SK-N-SH treated with all-trans-retinoic acid at 6 μM for 48 hours (cell line): ENCODE measurements around the gene UQCR11.

ENCODE experiments used
- ATAC-seq: fragments of 200-7000 bp; cut with Tn5 transposase; 3 replicates; pipeline ENCODE4 v1.9.1; 2020; ENCODE audit warnings: mild to moderate bottlenecking, moderate library complexity
- ARNTL ChIP-seq: fragments of 450-650 bp; formaldehyde crosslinking; IDR thresholded peaks from 2 replicates; pipeline ENCODE4 v1.5.0; 2020; ENCODE audit warnings: low read depth, mild to moderate bottlenecking, moderate library complexity, borderline replicate concordance
- BACH2 ChIP-seq: fragments of 250-450 bp; sonication (Bioruptor Pico); IDR thresholded peaks from 2 replicates; pipeline ENCODE4 v1.9.0; 2021; ENCODE audit warnings: mild to moderate bottlenecking, borderline replicate concordance
- CSDC2 ChIP-seq: fragments of 250-450 bp; sonication (Bioruptor Pico); IDR thresholded peaks from 2 replicates; pipeline ENCODE4 v1.5.0; 2020; ENCODE audit warnings: mild to moderate bottlenecking, moderate library complexity
- CSRNP3 ChIP-seq: fragments of 250-450 bp; sonication (Bioruptor Pico); IDR thresholded peaks from 2 replicates; pipeline ENCODE4 v1.5.1; 2021; ENCODE audit warnings: mild to moderate bottlenecking, moderate library complexity
- ESRRG ChIP-seq: fragments of 250-450 bp; sonication (Bioruptor Pico); IDR thresholded peaks from 2 replicates; pipeline ENCODE4 v1.6.1; 2021; ENCODE audit warnings: mild to moderate bottlenecking
- GLIS3 ChIP-seq: fragments of 250-450 bp; sonication (Bioruptor Pico); IDR thresholded peaks from 2 replicates; pipeline ENCODE4 v1.5.0; 2020; ENCODE audit warnings: mild to moderate bottlenecking, moderate library complexity
- ISL1 ChIP-seq: fragments of 250-450 bp; sonication (Bioruptor Pico); IDR thresholded peaks from 2 replicates; pipeline ENCODE4 v2.1.2; 2022; ENCODE audit warnings: mild to moderate bottlenecking, moderate library complexity
- OSR1 ChIP-seq: fragments of 250-450 bp; sonication (Bioruptor Pico); IDR thresholded peaks from 2 replicates; pipeline ENCODE4 v1.8.0; 2022; ENCODE audit warnings: moderate library complexity, mild to moderate bottlenecking, inconsistent platforms
- PPARA ChIP-seq: fragments of 250-450 bp; sonication (Bioruptor Pico); IDR thresholded peaks from 2 replicates; pipeline ENCODE4 v1.5.0; 2020; ENCODE audit warnings: mild to moderate bottlenecking, borderline replicate concordance
- RARB ChIP-seq: fragments of 250-450 bp; sonication (Bioruptor Pico); IDR thresholded peaks from 2 replicates; pipeline ENCODE4 v1.8.0; 2021; ENCODE audit warnings: mild to moderate bottlenecking, moderate library complexity
- SNAI2 ChIP-seq: fragments of 250-450 bp; sonication (Bioruptor Pico); IDR thresholded peaks from 2 replicates; pipeline ENCODE4 v1.5.0; 2020; ENCODE audit warnings: mild to moderate bottlenecking, moderate library complexity
- TCF4 ChIP-seq: fragments of 250-450 bp; sonication (Bioruptor Pico); IDR thresholded peaks from 2 replicates; pipeline ENCODE4 v1.8.0; 2021; ENCODE audit warnings: mild to moderate bottlenecking, moderate library complexity, borderline replicate concordance
- TOX ChIP-seq: fragments of 250-450 bp; sonication (Bioruptor Pico); IDR thresholded peaks from 2 replicates; pipeline ENCODE4 v1.8.0; 2021; ENCODE audit warnings: mild to moderate bottlenecking, moderate library complexity, borderline replicate concordance
- ZC3H10 ChIP-seq: fragments of 250-450 bp; sonication (Bioruptor Pico); IDR thresholded peaks from 2 replicates; pipeline ENCODE4 v1.5.1; 2021; ENCODE audit warnings: mild to moderate bottlenecking, moderate library complexity
- ZFP3 ChIP-seq: fragments of 250-450 bp; sonication (Bioruptor Pico); IDR thresholded peaks from 2 replicates; pipeline ENCODE4 v1.5.0; 2020; ENCODE audit warnings: mild to moderate bottlenecking, moderate library complexity
- ZFP30 ChIP-seq: fragments of 450-650 bp; formaldehyde crosslinking; IDR thresholded peaks from 2 replicates; pipeline ENCODE4 v1.5.0; 2022; ENCODE audit warnings: mild to moderate bottlenecking, moderate library complexity
- ZNF70 ChIP-seq: fragments of 450-650 bp; formaldehyde crosslinking; IDR thresholded peaks from 2 replicates; pipeline ENCODE4 v1.5.0; 2020; ENCODE audit warnings: mild to moderate bottlenecking, moderate library complexity
- TF ChIP-seq, protein P1 (sequence below): fragments of 250-450 bp; sonication (Bioruptor Pico); IDR thresholded peaks from 2 replicates; pipeline ENCODE4 v1.5.0; 2020; ENCODE audit warnings: mild to moderate bottlenecking, moderate library complexity
- TF ChIP-seq, protein P2 (sequence below): fragments of 250-450 bp; sonication (Bioruptor Pico); IDR thresholded peaks from 2 replicates; pipeline ENCODE4 v1.8.0; 2020; ENCODE audit warnings: mild to moderate bottlenecking, moderate library complexity, borderline replicate concordance
- TF ChIP-seq, protein P3 (sequence below): fragments of 250-450 bp; sonication (Bioruptor Pico); IDR thresholded peaks from 2 replicates; pipeline ENCODE4 v1.5.1; 2020; ENCODE audit warnings: low read depth, mild to moderate bottlenecking, moderate library complexity

Gene UQCR11

DNA sequence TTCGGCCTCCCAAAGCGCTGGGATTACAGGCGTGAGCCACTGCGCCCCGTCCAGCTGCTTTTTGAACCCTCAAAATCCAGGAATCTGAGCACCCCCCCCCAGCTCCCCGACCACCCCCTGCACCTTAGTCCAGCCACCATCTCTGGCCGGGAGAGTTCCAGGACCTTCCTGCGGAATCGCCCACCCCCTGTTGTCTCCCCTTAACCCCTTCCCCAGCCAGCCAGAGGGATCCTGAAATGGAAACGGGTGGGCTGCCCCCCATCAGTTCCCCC, 11.8 kb downstream of the UQCR11 start (continued):
- TF ChIP-seq, protein P1, sequence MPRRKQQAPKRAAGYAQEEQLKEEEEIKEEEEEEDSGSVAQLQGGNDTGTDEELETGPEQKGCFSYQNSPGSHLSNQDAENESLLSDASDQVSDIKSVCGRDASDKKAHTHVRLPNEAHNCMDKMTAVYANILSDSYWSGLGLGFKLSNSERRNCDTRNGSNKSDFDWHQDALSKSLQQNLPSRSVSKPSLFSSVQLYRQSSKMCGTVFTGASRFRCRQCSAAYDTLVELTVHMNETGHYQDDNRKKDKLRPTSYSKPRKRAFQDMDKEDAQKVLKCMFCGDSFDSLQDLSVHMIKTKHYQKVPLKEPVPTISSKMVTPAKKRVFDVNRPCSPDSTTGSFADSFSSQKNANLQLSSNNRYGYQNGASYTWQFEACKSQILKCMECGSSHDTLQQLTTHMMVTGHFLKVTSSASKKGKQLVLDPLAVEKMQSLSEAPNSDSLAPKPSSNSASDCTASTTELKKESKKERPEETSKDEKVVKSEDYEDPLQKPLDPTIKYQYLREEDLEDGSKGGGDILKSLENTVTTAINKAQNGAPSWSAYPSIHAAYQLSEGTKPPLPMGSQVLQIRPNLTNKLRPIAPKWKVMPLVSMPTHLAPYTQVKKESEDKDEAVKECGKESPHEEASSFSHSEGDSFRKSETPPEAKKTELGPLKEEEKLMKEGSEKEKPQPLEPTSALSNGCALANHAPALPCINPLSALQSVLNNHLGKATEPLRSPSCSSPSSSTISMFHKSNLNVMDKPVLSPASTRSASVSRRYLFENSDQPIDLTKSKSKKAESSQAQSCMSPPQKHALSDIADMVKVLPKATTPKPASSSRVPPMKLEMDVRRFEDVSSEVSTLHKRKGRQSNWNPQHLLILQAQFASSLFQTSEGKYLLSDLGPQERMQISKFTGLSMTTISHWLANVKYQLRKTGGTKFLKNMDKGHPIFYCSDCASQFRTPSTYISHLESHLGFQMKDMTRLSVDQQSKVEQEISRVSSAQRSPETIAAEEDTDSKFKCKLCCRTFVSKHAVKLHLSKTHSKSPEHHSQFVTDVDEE: no peak
- no peak for TF ChIP-seq CSDC2
- TF ChIP-seq ZFP3: no peak

- peak; percentile 86 for ATAC-seq
Observed at GRCh38 chr19:1592755-1593500, 12.3 kb downstream of the UQCR11 start, which contains the start of gene MBD3. TSS of gene MBD3 (minus strand) at chr19:1592865. CDS start at chr19:1592631, 234 bp downstream.

DNA sequence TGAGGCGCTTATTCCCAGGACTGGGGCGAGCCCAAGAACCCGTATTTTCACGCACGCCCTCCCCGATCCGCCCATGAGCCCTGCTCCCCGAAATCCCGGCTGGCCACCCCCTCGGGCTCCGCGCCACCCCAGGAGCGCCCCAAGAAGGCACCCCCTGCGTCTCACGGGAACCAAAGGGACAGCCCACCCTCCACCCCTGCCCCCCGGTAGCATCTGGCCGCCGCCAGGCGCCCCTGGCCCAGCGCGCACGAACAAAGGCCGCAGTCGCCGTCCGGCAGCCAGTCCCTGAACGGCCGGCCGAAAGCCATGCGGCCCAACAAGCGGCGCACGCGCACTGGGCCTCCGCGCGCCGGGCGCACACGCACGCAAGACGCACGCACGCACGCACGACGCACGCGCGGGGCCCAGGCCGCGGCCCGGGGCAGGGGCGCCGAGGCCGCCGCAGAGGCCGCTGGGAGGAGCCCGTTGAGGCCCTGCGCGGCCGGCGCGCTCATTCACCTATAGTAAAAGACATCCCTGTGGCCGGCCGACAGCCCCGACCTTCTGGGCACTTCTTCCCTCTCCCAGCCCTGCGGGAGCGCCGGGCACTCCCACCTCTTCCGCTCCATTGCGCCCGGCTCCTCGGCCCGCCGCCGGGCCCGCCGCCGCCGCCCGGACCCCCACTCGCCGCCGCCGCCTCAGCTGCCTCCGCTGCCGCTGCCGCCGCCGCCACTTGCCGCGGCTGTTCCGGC, 13.1 kb downstream of the UQCR11 start:
- ATAC-seq: peak; percentile 70

More at GRCh38 chr19:1592755-1593500, 12.3 kb downstream of the UQCR11 start, which contains the start of gene MBD3:
- TF ChIP-seq PPARA (CRISPR knock-in tag): no peak
- no peak for TF ChIP-seq TOX (CRISPR knock-in tag)
- TF ChIP-seq ZNF70 (CRISPR knock-in tag): no peak
- TF ChIP-seq ZFP30 (CRISPR knock-in tag): no peak
- TF ChIP-seq, protein P2, sequence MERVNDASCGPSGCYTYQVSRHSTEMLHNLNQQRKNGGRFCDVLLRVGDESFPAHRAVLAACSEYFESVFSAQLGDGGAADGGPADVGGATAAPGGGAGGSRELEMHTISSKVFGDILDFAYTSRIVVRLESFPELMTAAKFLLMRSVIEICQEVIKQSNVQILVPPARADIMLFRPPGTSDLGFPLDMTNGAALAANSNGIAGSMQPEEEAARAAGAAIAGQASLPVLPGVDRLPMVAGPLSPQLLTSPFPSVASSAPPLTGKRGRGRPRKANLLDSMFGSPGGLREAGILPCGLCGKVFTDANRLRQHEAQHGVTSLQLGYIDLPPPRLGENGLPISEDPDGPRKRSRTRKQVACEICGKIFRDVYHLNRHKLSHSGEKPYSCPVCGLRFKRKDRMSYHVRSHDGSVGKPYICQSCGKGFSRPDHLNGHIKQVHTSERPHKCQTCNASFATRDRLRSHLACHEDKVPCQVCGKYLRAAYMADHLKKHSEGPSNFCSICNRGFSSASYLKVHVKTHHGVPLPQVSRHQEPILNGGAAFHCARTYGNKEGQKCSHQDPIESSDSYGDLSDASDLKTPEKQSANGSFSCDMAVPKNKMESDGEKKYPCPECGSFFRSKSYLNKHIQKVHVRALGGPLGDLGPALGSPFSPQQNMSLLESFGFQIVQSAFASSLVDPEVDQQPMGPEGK (CRISPR knock-in tag): no peak
- no peak for TF ChIP-seq RARB (CRISPR knock-in tag)
- no peak for TF ChIP-seq ZC3H10 (CRISPR knock-in tag)
- TF ChIP-seq, protein P3, sequence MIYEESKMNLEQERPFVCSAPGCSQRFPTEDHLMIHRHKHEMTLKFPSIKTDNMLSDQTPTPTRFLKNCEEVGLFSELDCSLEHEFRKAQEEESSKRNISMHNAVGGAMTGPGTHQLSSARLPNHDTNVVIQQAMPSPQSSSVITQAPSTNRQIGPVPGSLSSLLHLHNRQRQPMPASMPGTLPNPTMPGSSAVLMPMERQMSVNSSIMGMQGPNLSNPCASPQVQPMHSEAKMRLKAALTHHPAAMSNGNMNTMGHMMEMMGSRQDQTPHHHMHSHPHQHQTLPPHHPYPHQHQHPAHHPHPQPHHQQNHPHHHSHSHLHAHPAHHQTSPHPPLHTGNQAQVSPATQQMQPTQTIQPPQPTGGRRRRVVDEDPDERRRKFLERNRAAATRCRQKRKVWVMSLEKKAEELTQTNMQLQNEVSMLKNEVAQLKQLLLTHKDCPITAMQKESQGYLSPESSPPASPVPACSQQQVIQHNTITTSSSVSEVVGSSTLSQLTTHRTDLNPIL: no peak
- no peak for TF ChIP-seq ESRRG
- no peak for TF ChIP-seq SNAI2 (CRISPR knock-in tag)
- no peak for TF ChIP-seq ZFP3
- no peak for TF ChIP-seq ARNTL (CRISPR knock-in tag)
- TF ChIP-seq OSR1 (CRISPR knock-in tag): no peak
- TF ChIP-seq BACH2 (CRISPR knock-in tag): no peak
- no peak for TF ChIP-seq ISL1

More for the DNA sequence above, 13.1 kb downstream of the UQCR11 start:
- TF ChIP-seq, protein P2 (CRISPR knock-in tag): no peak
- TF ChIP-seq ZNF70 (CRISPR knock-in tag) (no peak), GLIS3 (CRISPR knock-in tag) (peak; percentile 84; the same call in 1 of the 2 replicates), ZFP30 (CRISPR knock-in tag) (no peak), CSRNP3 (CRISPR knock-in tag) (peak; percentile 31; the same call in 1 of the 2 replicates), TCF4 (CRISPR knock-in tag) (no peak), CSDC2 (no peak)
- TF ChIP-seq, protein P1: no peak
- TF ChIP-seq, all 23 proteins: peak for 2
